IMR-90 (cell line): ENCODE results near the gene SOX21. TPM values are rescaled to one million over a fixed set of nuclear protein-coding genes. Genes with fewer than 3 reads are reported as not detected.

Source experiments
- ATAC-seq: fragments of 200-7000 bp; cut with Tn5 transposase; 2 replicates; pipeline ENCODE4 v1.9.1; 2020; ENCODE audit warnings: low read depth, mild to moderate bottlenecking, moderate library complexity
- BruUV-seq: library from RNA; stranded (reverse); fragments of 400-500 nt; replicated peaks from 2 replicates; lab custom pipeline; 2021; lab: Mats Ljungman, UMichigan
- CTCF ChIA-PET: fragments of 300-600 bp; formaldehyde crosslinking; extraction: SDS; loops from one replicate; lab custom pipeline; 2021; ENCODE audit warnings: antibody characterized with exemption; lab: Yijun Ruan, JAX
- POLR2A ChIA-PET: fragments of 300-600 bp; sonication (Branson Sonifier 250); formaldehyde crosslinking; loops from one replicate; lab custom pipeline; 2022; ENCODE audit warnings: antibody characterized with exemption; ENCODE audit not compliant: unreplicated experiment; lab: Charles Lee
- DNase-seq: peaks from one replicate; pipeline ENCODE4 v3.0.0; 2013
- H2AFZ ChIP-seq: replicated peaks from 2 replicates; pipeline ENCODE3; 2013; ENCODE audit warnings: low read length, mild to moderate bottlenecking; ENCODE audit not compliant: poor library complexity
- H2AK5ac ChIP-seq: 2 replicates; pipeline ENCODE4 v1.6.1; 2013; ENCODE audit warnings: low read depth, low read length, inconsistent platforms
- H2AK9ac ChIP-seq: replicated peaks from 2 replicates; pipeline ENCODE3; 2013; ENCODE audit warnings: mild to moderate bottlenecking, low read depth, low read length, moderate library complexity; ENCODE audit not compliant: poor library complexity
- H2BK120ac ChIP-seq: 2 replicates; pipeline ENCODE4 v1.6.1; 2013; ENCODE audit warnings: low read depth, low read length, inconsistent platforms
- H2BK15ac ChIP-seq: 3 replicates; pipeline ENCODE4 v1.6.1; 2013; ENCODE audit warnings: low read depth, low read length, inconsistent platforms
- H2BK20ac ChIP-seq: 2 replicates; pipeline ENCODE4 v1.6.1; 2013; ENCODE audit warnings: low read depth, mild to moderate bottlenecking, inconsistent platforms, low read length, moderate library complexity
- H2BK5ac ChIP-seq: 2 replicates; pipeline ENCODE4 v1.6.1; 2013; ENCODE audit warnings: mild to moderate bottlenecking, low read depth, low read length, inconsistent platforms; ENCODE audit not compliant: poor library complexity, severe bottlenecking
- H3K14ac ChIP-seq: replicated peaks from 2 replicates; pipeline ENCODE4 v1.6.1; 2013; ENCODE audit warnings: low read depth, low read length, inconsistent platforms
- H3K18ac ChIP-seq: 2 replicates; pipeline ENCODE4 v1.6.1; 2013; ENCODE audit warnings: low read depth, low read length, control low read depth
- H3K23ac ChIP-seq: 2 replicates; pipeline ENCODE4 v1.6.1; 2013; ENCODE audit warnings: low read depth, low read length, inconsistent platforms
- H3K27ac ChIP-seq: 2 replicates; pipeline ENCODE4 v1.5.1; 2013; ENCODE audit warnings: mild to moderate bottlenecking, control low read depth, low read length; ENCODE audit not compliant: insufficient read depth
- H3K27me3 ChIP-seq: 2 replicates; pipeline ENCODE4 v1.6.1; 2013; ENCODE audit warnings: low read length; ENCODE audit not compliant: control insufficient read depth, insufficient read depth
- H3K36me3 ChIP-seq: 2 replicates; pipeline ENCODE4 v1.6.1; 2013; ENCODE audit warnings: low read length, mixed read lengths; ENCODE audit not compliant: control insufficient read depth, insufficient read depth
- H3K4ac ChIP-seq: 2 replicates; pipeline ENCODE4 v1.6.1; 2013; ENCODE audit warnings: low read depth, low read length, inconsistent platforms
- H3K4me1 ChIP-seq: 2 replicates; pipeline ENCODE4 v1.6.1; 2013; ENCODE audit warnings: low read length, mixed read lengths; ENCODE audit not compliant: control insufficient read depth, insufficient read depth
- H3K4me2 ChIP-seq: 2 replicates; pipeline ENCODE4 v1.6.1; 2013; ENCODE audit warnings: low read depth, mild to moderate bottlenecking, control low read depth, low read length, moderate library complexity
- H3K4me3 ChIP-seq: 2 replicates; pipeline ENCODE4 v1.5.1; 2013; ENCODE audit warnings: low read depth, mild to moderate bottlenecking, control low read depth, low read length, moderate library complexity; ENCODE audit not compliant: insufficient read depth
- H3K56ac ChIP-seq: 2 replicates; pipeline ENCODE4 v1.6.1; 2013; ENCODE audit warnings: low read length, inconsistent platforms; ENCODE audit not compliant: insufficient read depth; ENCODE audit errors: extremely low read depth
- H3K79me1 ChIP-seq, 2 experiments: 2 replicates each; pipeline ENCODE4 v1.6.1; 2013; ENCODE audit warnings: low read length in 2 of 2, inconsistent platforms in 1 of 2, low read depth in 1 of 2
- H3K9ac ChIP-seq: 2 replicates; pipeline ENCODE4 v1.6.1; 2013; ENCODE audit warnings: low read depth, low read length, control low read depth
- H3K9me1 ChIP-seq: 2 replicates; pipeline ENCODE4 v1.6.1; 2013; ENCODE audit warnings: low read length, inconsistent platforms; ENCODE audit not compliant: insufficient read depth
- H3K9me3 ChIP-seq: 2 replicates; pipeline ENCODE4 v1.6.1; 2013; ENCODE audit warnings: low read length; ENCODE audit not compliant: control insufficient read depth, insufficient read depth
- H4K20me1 ChIP-seq: 2 replicates; pipeline ENCODE4 v1.6.1; 2013; ENCODE audit warnings: low read length, inconsistent platforms; ENCODE audit not compliant: insufficient read depth
- H4K5ac ChIP-seq: 2 replicates; pipeline ENCODE4 v1.6.1; 2013; ENCODE audit warnings: mild to moderate bottlenecking, low read depth, low read length, control low read depth
- H4K8ac ChIP-seq, 2 experiments: 2 replicates each; pipeline ENCODE4 v1.6.1; 2013; ENCODE audit warnings: low read depth in 2 of 2, low read length in 2 of 2, control low read depth in 1 of 2, inconsistent platforms in 1 of 2
- H4K91ac ChIP-seq: 2 replicates; pipeline ENCODE4 v1.6.1; 2013; ENCODE audit warnings: low read depth, low read length, inconsistent platforms; ENCODE audit not compliant: insufficient read depth
- RFX5 ChIP-seq: IDR thresholded peaks from 2 replicates; pipeline ENCODE4 v1.8.0; 2012; ENCODE audit warnings: low read depth, mild to moderate bottlenecking, low read length, moderate library complexity
- WGBS, 2 experiments: methylation state at CpG; one replicate each; pipeline versions ENCODE4 v1.1.5 to v1.1.7; 2013; ENCODE audit warnings: missing lambda C conversion rate in 2 of 2; ENCODE audit not compliant: insufficient read length in 1 of 2; ENCODE audit errors: extremely low coverage in 2 of 2; 5-methylcytosine and 5-hydroxymethylcytosine counted together
- dilution Hi-C: fragments of 300-500 bp; cut with HindIII; formaldehyde crosslinking; loops from one replicate; pipeline ENCODE4 v1.14.3; 2018; ENCODE audit warnings: low sequenced_read_pairs; ENCODE audit not compliant: unreplicated experiment
- in situ Hi-C: fragments of 300-500 bp; cut with MboI; formaldehyde crosslinking; loops from 3 replicates; pipeline ENCODE4 v1.14.3; 2019; ENCODE audit warnings: low sequenced_read_pairs, inconsistent platforms, mixed read lengths
- intact Hi-C: fragments of 100-400 bp; cut with micrococcal nuclease; formaldehyde crosslinking; loops from 2 replicates; pipeline ENCODE4 v1.10.0; 2022
- polyA plus RNA-seq, 3 experiments: library from polyadenylated mRNA; depleted of rRNA; stranded (reverse); fragments of >200 nt; gene quantifications; 2 replicates each; pipeline ENCODE4 v1.2.3, GENCODE V29; 2012; ENCODE audit warnings: low replicate concordance in 1 of 3
- total RNA-seq: library from RNA; depleted of rRNA; stranded (reverse); fragments of >200 nt; gene quantifications from 2 replicates; pipeline ENCODE4 v1.2.3, GENCODE V29; 2012

The SOX21 gene
- total and polyA plus RNA-seq, 2 of the 4 experiments (the other 2 are of a cell fraction): not detected

DNA sequence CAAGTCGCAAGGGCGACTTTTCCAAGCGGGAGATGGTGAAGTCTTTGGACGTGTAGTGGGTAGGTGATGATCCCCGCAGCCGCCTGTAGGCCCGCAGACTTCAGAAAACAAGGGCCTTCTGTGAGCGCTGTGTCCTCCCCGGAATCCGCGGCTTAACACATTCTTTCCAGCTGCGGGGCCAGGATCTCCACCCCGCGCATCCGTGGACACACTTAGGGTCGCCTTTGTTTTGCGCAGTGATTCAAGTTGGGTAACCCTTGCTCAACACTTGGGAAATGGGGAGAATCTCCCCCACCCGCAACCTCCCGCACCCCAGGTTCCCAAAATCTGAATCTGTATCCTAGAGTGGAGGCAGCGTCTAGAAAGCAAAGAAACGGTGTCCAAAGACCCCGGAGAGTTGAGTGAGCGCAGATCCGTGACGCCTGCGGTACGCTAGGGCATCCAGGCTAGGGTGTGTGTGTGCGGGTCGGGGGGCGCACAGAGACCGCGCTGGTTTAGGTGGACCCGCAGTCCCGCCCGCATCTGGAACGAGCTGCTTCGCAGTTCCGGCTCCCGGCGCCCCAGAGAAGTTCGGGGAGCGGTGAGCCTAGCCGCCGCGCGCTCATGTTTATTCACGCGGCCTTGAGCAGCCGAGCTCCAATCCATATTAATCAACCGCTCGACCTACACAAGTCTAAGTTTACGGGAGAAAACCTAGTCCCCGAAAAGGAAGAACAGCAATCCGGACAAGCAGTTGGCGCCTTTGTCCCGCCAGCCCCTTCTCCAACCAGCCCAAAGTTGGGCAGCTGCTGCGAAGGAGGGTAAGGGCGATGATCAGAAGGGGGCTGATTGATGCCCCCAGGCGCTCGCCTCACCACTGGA, 9.9 kb downstream of the SOX21 start:
- WGBS, 2 experiments: 3% methylated on average over 27 of the region's 60 CpGs; no CpG with 5 or more reads in 1 of the 2 experiments
- CTCF ChIA-PET: no interaction called here
- Histone ChIP-seq H2BK120ac (no peak overlapping the region), H2BK15ac (no peak overlapping the region), H3K9me3 (peaks cover 11% of the 10 kb centered on the region), H3K27ac (no peak overlapping the region), H3K23ac (no peak overlapping the region), H3K4ac (no peak overlapping the region), H3K4me2 (no peak overlapping the region), H3K79me1 (no peaks in the 10 kb centered on the region), H2BK20ac (no peak overlapping the region), H3K4me1 (no peaks in the 10 kb centered on the region), H3K9ac (no peak overlapping the region), H4K5ac (no peak overlapping the region), H3K9me1 (no peaks in the 10 kb centered on the region), H3K56ac (no peak overlapping the region), H2AK5ac (no peak overlapping the region), H4K20me1 (0 out of 2 replicates have a peak, but pooled peaks cover 5% of the 10 kb centered on the region), H3K18ac (no peak overlapping the region), H3K27me3 (peaks cover 87% of the 10 kb centered on the region), H2AK9ac (no peak overlapping the region), H3K4me3 (no peak overlapping the region), H3K36me3 (no peaks in the 10 kb centered on the region), H4K91ac (no peak overlapping the region), H2AFZ (no peak overlapping the region), H4K8ac (no peak overlapping the region), H3K14ac (no peak overlapping the region), H2BK5ac (no peak overlapping the region)
- no TSS peak for BruUV-seq
- intact Hi-C loops: no loop called here
- ATAC-seq (no peak), DNase-seq (no peak)
- POLR2A ChIA-PET: no interaction called here
- dilution Hi-C loops: no loop called here
- no peak for TF ChIP-seq RFX5
- in situ Hi-C loops: no loop called here
